Measurements from ENCODE around the gene TIGD3. TPM values are rescaled to one million over a fixed set of nuclear protein-coding genes. Genes with fewer than 3 reads are reported as not detected.

TIGD3 gene
- total and polyA plus RNA-seq, 9 of the 15 experiments (the other 6 are each of a cell fraction or from before 2014, with no cell fraction given) = 0.06 to 1.3 (median 0.56) TPM

- TF ChIP-seq HOMEZ (CRISPR knock-in tag; IDR thresholded peaks at IDR 0.05) (no peak), JUNB (CRISPR knock-in tag; conservative IDR thresholded peaks at IDR 0.05) (no peak), WHSC1 (IDR thresholded peaks at IDR 0.05; ENCODE audit: low read length) (no peak), ZNF445 (CRISPR knock-in tag; IDR thresholded peaks at IDR 0.05; ENCODE audit: low read depth) (no peak), NCOA1 (IDR thresholded peaks at IDR 0.05; ENCODE audit: low read depth) (no peak), ZBTB17 (CRISPR knock-in tag; IDR thresholded peaks at IDR 0.05) (no peak), ARHGAP35 (IDR thresholded peaks at IDR 0.05; ENCODE audit: partially characterized antibody) (no peak), CHD4 (IDR thresholded peaks at IDR 0.05; ENCODE audit: insufficient read depth, insufficient replicate concordance, low read depth, low read length, poor library complexity, severe bottlenecking) (no peak), ZNF57 (CRISPR knock-in tag; IDR thresholded peaks at IDR 0.05) (no peak), XRCC5 (IDR thresholded peaks at IDR 0.05; ENCODE audit: low read depth, low read length) (no peak), RAD21 (CRISPR knock-in tag; conservative IDR thresholded peaks at IDR 0.05 in 1 of 2, IDR thresholded peaks at IDR 0.05 in 1 of 2) (peak; percentile 90 to 93), YY1 (IDR thresholded peaks at IDR 0.05; ENCODE audit: borderline replicate concordance in 1 of 3, control insufficient read depth in 1 of 3, extremely low read depth in 1 of 3, insufficient read depth in 3 of 3, insufficient read length in 1 of 3, insufficient replicate concordance in 2 of 3, low read depth in 1 of 3, low read length in 2 of 3) (no peak), SNRNP70 (optimal IDR thresholded peaks at IDR 0.05; ENCODE audit: low read depth, low read length) (no peak)
- TF ChIP-seq, protein P1, sequence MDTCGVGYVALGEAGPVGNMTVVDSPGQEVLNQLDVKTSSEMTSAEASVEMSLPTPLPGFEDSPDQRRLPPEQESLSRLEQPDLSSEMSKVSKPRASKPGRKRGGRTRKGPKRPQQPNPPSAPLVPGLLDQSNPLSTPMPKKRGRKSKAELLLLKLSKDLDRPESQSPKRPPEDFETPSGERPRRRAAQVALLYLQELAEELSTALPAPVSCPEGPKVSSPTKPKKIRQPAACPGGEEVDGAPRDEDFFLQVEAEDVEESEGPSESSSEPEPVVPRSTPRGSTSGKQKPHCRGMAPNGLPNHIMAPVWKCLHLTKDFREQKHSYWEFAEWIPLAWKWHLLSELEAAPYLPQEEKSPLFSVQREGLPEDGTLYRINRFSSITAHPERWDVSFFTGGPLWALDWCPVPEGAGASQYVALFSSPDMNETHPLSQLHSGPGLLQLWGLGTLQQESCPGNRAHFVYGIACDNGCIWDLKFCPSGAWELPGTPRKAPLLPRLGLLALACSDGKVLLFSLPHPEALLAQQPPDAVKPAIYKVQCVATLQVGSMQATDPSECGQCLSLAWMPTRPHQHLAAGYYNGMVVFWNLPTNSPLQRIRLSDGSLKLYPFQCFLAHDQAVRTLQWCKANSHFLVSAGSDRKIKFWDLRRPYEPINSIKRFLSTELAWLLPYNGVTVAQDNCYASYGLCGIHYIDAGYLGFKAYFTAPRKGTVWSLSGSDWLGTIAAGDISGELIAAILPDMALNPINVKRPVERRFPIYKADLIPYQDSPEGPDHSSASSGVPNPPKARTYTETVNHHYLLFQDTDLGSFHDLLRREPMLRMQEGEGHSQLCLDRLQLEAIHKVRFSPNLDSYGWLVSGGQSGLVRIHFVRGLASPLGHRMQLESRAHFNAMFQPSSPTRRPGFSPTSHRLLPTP (IDR thresholded peaks at IDR 0.05; ENCODE audit: borderline replicate concordance, extremely low read depth, insufficient read length) = no peak
- TF ChIP-seq, protein P2, sequence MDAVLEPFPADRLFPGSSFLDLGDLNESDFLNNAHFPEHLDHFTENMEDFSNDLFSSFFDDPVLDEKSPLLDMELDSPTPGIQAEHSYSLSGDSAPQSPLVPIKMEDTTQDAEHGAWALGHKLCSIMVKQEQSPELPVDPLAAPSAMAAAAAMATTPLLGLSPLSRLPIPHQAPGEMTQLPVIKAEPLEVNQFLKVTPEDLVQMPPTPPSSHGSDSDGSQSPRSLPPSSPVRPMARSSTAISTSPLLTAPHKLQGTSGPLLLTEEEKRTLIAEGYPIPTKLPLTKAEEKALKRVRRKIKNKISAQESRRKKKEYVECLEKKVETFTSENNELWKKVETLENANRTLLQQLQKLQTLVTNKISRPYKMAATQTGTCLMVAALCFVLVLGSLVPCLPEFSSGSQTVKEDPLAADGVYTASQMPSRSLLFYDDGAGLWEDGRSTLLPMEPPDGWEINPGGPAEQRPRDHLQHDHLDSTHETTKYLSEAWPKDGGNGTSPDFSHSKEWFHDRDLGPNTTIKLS (IDR thresholded peaks at IDR 0.05; ENCODE audit: borderline replicate concordance, low read depth) = 0 out of 2 replicates have a peak, but pooled peaks have one; percentile 31
- TF ChIP-seq, protein P3, sequence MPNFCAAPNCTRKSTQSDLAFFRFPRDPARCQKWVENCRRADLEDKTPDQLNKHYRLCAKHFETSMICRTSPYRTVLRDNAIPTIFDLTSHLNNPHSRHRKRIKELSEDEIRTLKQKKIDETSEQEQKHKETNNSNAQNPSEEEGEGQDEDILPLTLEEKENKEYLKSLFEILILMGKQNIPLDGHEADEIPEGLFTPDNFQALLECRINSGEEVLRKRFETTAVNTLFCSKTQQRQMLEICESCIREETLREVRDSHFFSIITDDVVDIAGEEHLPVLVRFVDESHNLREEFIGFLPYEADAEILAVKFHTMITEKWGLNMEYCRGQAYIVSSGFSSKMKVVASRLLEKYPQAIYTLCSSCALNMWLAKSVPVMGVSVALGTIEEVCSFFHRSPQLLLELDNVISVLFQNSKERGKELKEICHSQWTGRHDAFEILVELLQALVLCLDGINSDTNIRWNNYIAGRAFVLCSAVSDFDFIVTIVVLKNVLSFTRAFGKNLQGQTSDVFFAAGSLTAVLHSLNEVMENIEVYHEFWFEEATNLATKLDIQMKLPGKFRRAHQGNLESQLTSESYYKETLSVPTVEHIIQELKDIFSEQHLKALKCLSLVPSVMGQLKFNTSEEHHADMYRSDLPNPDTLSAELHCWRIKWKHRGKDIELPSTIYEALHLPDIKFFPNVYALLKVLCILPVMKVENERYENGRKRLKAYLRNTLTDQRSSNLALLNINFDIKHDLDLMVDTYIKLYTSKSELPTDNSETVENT (CRISPR knock-in tag; IDR thresholded peaks at IDR 0.05) = no peak
- TF ChIP-seq, protein P4, sequence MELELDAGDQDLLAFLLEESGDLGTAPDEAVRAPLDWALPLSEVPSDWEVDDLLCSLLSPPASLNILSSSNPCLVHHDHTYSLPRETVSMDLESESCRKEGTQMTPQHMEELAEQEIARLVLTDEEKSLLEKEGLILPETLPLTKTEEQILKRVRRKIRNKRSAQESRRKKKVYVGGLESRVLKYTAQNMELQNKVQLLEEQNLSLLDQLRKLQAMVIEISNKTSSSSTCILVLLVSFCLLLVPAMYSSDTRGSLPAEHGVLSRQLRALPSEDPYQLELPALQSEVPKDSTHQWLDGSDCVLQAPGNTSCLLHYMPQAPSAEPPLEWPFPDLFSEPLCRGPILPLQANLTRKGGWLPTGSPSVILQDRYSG (tag; conservative IDR thresholded peaks at IDR 0.05; ENCODE audit: low read depth) = no peak
Measured at GRCh38 chr11:65366340-65366773, 11.8 kb downstream of the TIGD3 start (continued).
